Neural cell (in vitro differentiated cells): Measurements from ENCODE around the gene SERGEF. TPM values are rescaled to one million over a fixed set of nuclear protein-coding genes. Genes with fewer than 3 reads are reported as not detected.

ENCODE experiments used
- H2AFZ ChIP-seq: fragments of 200-600, 300-800 bp; sonication (generic), shearing (Covaris generic); 2 replicates; pipeline ENCODE4 v1.6.0; 2014; ENCODE audit warnings: low read depth, mild to moderate bottlenecking, antibody characterized with exemption, low read length, moderate library complexity
- H3F3A ChIP-seq: fragments of 200-600 bp; shearing (Covaris generic); 2 replicates; pipeline ENCODE4 v1.6.1; 2016; ENCODE audit warnings: mild to moderate bottlenecking, moderate library complexity, mixed read lengths, antibody characterized with exemption, low read length; ENCODE audit not compliant: insufficient read depth, poor library complexity, severe bottlenecking
- H3K27ac ChIP-seq: fragments of 200-600, 300-800 bp; sonication (generic), shearing (Covaris generic); 2 replicates; pipeline ENCODE4 v1.5.1; 2014; ENCODE audit warnings: mild to moderate bottlenecking, low read length, moderate library complexity
- H3K27me3 ChIP-seq: fragments of 300-800, 200-600 bp; sonication (generic), shearing (Covaris generic); 2 replicates; pipeline ENCODE4 v1.6.0; 2014; ENCODE audit warnings: mild to moderate bottlenecking, low read depth, low read length, moderate library complexity; ENCODE audit not compliant: insufficient read depth
- H3K36me3 ChIP-seq: fragments of 300-800, 200-600 bp; sonication (generic), shearing (Covaris generic); 2 replicates; pipeline ENCODE4 v1.5.1; 2014; ENCODE audit warnings: mild to moderate bottlenecking, antibody characterized with exemption, low read length, moderate library complexity; ENCODE audit not compliant: insufficient read depth
- H3K4me2 ChIP-seq: fragments of 300-800, 200-600 bp; sonication (generic), shearing (Covaris generic); 2 replicates; pipeline ENCODE4 v1.6.0; 2014; ENCODE audit warnings: mild to moderate bottlenecking, low read length
- H3K4me3 ChIP-seq: fragments of 300-800, 200-600 bp; sonication (generic), shearing (Covaris generic); 2 replicates; pipeline ENCODE4 v1.5.1; 2014; ENCODE audit warnings: mild to moderate bottlenecking, low read length, moderate library complexity
- H3K79me2 ChIP-seq: fragments of 200-600 bp; shearing (Covaris generic); replicated peaks from 2 replicates; pipeline ENCODE4 v1.6.0; 2014; ENCODE audit warnings: mild to moderate bottlenecking, low read length, moderate library complexity; ENCODE audit not compliant: insufficient read depth
- H3K9ac ChIP-seq: fragments of 300-800, 200-600 bp; sonication (generic), shearing (Covaris generic); 2 replicates; pipeline ENCODE4 v1.6.1; 2016; ENCODE audit warnings: mild to moderate bottlenecking, low read length, mixed read lengths
- H3K9me2 ChIP-seq: fragments of 200-600 bp; shearing (Covaris generic); 2 replicates; pipeline ENCODE4 v1.6.1; 2016; ENCODE audit warnings: mild to moderate bottlenecking, low read length, mixed read lengths; ENCODE audit not compliant: insufficient read depth
- H3K9me3 ChIP-seq: fragments of 200-600, 300-800 bp; sonication (generic), shearing (Covaris generic); 2 replicates; pipeline ENCODE4 v1.6.1; 2016; ENCODE audit warnings: mild to moderate bottlenecking, mixed run types, low read length, moderate library complexity, mixed read lengths
- H4K20me1 ChIP-seq: fragments of 200-600 bp; shearing (Covaris generic); 2 replicates; pipeline ENCODE4 v1.6.1; 2016; ENCODE audit warnings: mild to moderate bottlenecking, mixed run types; ENCODE audit not compliant: insufficient read depth
- EP300 ChIP-seq: fragments of 450-650 bp; conservative IDR thresholded peaks from 2 replicates; pipeline ENCODE4 v1.6.1; 2014; ENCODE audit warnings: antibody characterized with exemption, mild to moderate bottlenecking, moderate library complexity; ENCODE audit not compliant: poor library complexity, severe bottlenecking
- EZH2 ChIP-seq: fragments of 200-600, 300-800 bp; shearing (Covaris generic), sonication (generic); IDR thresholded peaks from 2 replicates; pipeline ENCODE4 v1.6.1; 2014; ENCODE audit warnings: antibody characterized with exemption, low read length, borderline replicate concordance, mild to moderate bottlenecking; ENCODE audit not compliant: insufficient read depth, poor library complexity, severe bottlenecking
- MXI1 ChIP-seq: fragments of 450-650 bp; conservative IDR thresholded peaks from 2 replicates; pipeline ENCODE4 v1.6.1; 2014; ENCODE audit warnings: antibody characterized with exemption, mild to moderate bottlenecking; ENCODE audit not compliant: poor library complexity, severe bottlenecking
- POLR2AphosphoS5 ChIP-seq: IDR thresholded peaks from 2 replicates; pipeline ENCODE4 v1.6.1; 2012
- RAD21 ChIP-seq: fragments of 450-650 bp; conservative IDR thresholded peaks from 2 replicates; pipeline ENCODE4 v1.6.1; 2014; ENCODE audit warnings: antibody characterized with exemption, mild to moderate bottlenecking, moderate library complexity
- SMC3 ChIP-seq: fragments of 450-650 bp; conservative IDR thresholded peaks from 2 replicates; pipeline ENCODE4 v1.6.1; 2014; ENCODE audit warnings: antibody characterized with exemption, mild to moderate bottlenecking, moderate library complexity; ENCODE audit not compliant: poor library complexity
- TAF1 ChIP-seq: IDR thresholded peaks from 2 replicates; pipeline ENCODE4 v1.6.1; 2012; ENCODE audit warnings: low read depth
- polyA plus RNA-seq: library from polyadenylated mRNA; depleted of rRNA; stranded (reverse); fragments of >200 nt; gene quantifications from 2 replicates; pipeline ENCODE4 v1.2.3, GENCODE V29; 2014
- TF ChIP-seq, protein P1 (sequence below): IDR thresholded peaks from 2 replicates; pipeline ENCODE4 v1.6.1; 2012; ENCODE audit warnings: borderline replicate concordance
- TF ChIP-seq, protein P2 (sequence below): fragments of 450-650 bp; IDR thresholded peaks from 2 replicates; pipeline ENCODE4 v1.5.1; 2014; ENCODE audit warnings: antibody characterized with exemption, mild to moderate bottlenecking, moderate library complexity; ENCODE audit not compliant: poor library complexity, severe bottlenecking

Gene SERGEF
- polyA plus RNA-seq, 1 donor from 2014 or later, result 49.6 TPM

DNA sequence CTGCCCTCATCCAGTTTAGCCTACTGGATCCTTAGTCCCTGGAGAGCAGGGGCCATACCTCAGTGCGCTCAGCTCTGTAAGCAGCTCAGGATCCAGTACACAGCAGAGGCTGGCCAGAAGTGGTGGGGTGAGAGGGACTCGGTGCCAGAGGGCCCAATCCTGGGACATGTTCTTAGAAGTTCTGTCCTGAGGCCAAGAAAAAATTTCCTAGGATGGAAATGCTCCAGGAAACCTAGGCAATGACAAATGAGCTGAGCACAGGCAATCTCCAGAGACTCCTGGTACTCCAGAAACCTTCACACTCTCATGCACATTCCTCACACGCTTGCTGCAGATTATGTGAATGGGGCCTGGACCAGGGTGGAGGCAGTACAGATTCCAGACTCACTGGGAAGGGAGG lies 89.6 kb downstream of the SERGEF start:
- Histone ChIP-seq H2AFZ (no peak overlapping the region), H4K20me1 (no peaks in the 10 kb centered on the region), H3K27me3 (no peaks in the 10 kb centered on the region), H3K9ac (no peak overlapping the region), H3K79me2 (no peaks in the 10 kb centered on the region), H3F3A (no peaks in the 10 kb centered on the region), H3K4me2 (no peak overlapping the region), H3K27ac (no peak overlapping the region), H3K9me2 (no peaks in the 10 kb centered on the region), H3K9me3 (no peaks in the 10 kb centered on the region), H3K4me3 (no peak overlapping the region), H3K36me3 (no peaks in the 10 kb centered on the region)
- TF ChIP-seq EP300 (no peak), TAF1 (no peak), POLR2AphosphoS5 (no peak), EZH2 (no peak), SMC3 (no peak), RAD21 (no peak), MXI1 (no peak)
- TF ChIP-seq, protein P1, sequence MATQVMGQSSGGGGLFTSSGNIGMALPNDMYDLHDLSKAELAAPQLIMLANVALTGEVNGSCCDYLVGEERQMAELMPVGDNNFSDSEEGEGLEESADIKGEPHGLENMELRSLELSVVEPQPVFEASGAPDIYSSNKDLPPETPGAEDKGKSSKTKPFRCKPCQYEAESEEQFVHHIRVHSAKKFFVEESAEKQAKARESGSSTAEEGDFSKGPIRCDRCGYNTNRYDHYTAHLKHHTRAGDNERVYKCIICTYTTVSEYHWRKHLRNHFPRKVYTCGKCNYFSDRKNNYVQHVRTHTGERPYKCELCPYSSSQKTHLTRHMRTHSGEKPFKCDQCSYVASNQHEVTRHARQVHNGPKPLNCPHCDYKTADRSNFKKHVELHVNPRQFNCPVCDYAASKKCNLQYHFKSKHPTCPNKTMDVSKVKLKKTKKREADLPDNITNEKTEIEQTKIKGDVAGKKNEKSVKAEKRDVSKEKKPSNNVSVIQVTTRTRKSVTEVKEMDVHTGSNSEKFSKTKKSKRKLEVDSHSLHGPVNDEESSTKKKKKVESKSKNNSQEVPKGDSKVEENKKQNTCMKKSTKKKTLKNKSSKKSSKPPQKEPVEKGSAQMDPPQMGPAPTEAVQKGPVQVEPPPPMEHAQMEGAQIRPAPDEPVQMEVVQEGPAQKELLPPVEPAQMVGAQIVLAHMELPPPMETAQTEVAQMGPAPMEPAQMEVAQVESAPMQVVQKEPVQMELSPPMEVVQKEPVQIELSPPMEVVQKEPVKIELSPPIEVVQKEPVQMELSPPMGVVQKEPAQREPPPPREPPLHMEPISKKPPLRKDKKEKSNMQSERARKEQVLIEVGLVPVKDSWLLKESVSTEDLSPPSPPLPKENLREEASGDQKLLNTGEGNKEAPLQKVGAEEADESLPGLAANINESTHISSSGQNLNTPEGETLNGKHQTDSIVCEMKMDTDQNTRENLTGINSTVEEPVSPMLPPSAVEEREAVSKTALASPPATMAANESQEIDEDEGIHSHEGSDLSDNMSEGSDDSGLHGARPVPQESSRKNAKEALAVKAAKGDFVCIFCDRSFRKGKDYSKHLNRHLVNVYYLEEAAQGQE, result no peak
- TF ChIP-seq, protein P2, sequence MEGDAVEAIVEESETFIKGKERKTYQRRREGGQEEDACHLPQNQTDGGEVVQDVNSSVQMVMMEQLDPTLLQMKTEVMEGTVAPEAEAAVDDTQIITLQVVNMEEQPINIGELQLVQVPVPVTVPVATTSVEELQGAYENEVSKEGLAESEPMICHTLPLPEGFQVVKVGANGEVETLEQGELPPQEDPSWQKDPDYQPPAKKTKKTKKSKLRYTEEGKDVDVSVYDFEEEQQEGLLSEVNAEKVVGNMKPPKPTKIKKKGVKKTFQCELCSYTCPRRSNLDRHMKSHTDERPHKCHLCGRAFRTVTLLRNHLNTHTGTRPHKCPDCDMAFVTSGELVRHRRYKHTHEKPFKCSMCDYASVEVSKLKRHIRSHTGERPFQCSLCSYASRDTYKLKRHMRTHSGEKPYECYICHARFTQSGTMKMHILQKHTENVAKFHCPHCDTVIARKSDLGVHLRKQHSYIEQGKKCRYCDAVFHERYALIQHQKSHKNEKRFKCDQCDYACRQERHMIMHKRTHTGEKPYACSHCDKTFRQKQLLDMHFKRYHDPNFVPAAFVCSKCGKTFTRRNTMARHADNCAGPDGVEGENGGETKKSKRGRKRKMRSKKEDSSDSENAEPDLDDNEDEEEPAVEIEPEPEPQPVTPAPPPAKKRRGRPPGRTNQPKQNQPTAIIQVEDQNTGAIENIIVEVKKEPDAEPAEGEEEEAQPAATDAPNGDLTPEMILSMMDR, result no peak

DNA sequence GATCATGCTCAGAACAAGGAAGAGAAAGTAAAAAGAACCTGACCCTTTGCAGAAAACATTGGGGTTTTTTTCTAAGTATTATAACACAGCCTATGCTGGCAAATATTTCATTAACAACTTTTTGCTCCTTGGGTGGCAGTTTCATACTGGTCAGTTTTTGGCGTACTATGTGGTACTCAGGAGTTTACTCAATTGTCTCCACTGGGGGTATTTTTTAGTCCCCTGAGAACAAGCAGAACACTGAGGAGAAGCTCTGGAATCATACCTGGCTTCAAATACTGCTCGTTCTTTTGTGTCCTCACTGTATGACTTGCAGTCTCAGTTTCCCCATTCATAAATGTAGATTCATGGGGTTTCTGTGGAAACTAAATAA lies 90.4 kb downstream of the SERGEF start:
- Histone ChIP-seq H3K9ac (no peak overlapping the region), H3K4me3 (no peak overlapping the region), H3K36me3 (no peaks in the 10 kb centered on the region), H3K27me3 (no peaks in the 10 kb centered on the region), H3K27ac (no peak overlapping the region), H4K20me1 (no peaks in the 10 kb centered on the region), H3K9me3 (no peaks in the 10 kb centered on the region), H3F3A (no peaks in the 10 kb centered on the region), H3K9me2 (no peaks in the 10 kb centered on the region), H3K4me2 (no peak overlapping the region), H3K79me2 (no peaks in the 10 kb centered on the region), H2AFZ (no peak overlapping the region)
- TF ChIP-seq TAF1 (no peak), SMC3 (no peak), EZH2 (no peak), POLR2AphosphoS5 (no peak), RAD21 (no peak), MXI1 (no peak), EP300 (no peak)
- TF ChIP-seq, protein P1, result no peak
- TF ChIP-seq, protein P2, result no peak
